GM21390 (cell line): ENCODE measurements around the gene MYO5A.
"Not testable (repeated sequence)": the region's sequence is repeated elsewhere in the genome, so short reads cannot be mapped to it uniquely, and the experiment has no call there.

Experiments used
- ATAC-seq: cut with Tn5 transposase; IDR thresholded peaks from one replicate; pipeline ENCODE4 v1.9.1; 2021; ENCODE audit not compliant: unreplicated experiment

MYO5A gene

DNA sequence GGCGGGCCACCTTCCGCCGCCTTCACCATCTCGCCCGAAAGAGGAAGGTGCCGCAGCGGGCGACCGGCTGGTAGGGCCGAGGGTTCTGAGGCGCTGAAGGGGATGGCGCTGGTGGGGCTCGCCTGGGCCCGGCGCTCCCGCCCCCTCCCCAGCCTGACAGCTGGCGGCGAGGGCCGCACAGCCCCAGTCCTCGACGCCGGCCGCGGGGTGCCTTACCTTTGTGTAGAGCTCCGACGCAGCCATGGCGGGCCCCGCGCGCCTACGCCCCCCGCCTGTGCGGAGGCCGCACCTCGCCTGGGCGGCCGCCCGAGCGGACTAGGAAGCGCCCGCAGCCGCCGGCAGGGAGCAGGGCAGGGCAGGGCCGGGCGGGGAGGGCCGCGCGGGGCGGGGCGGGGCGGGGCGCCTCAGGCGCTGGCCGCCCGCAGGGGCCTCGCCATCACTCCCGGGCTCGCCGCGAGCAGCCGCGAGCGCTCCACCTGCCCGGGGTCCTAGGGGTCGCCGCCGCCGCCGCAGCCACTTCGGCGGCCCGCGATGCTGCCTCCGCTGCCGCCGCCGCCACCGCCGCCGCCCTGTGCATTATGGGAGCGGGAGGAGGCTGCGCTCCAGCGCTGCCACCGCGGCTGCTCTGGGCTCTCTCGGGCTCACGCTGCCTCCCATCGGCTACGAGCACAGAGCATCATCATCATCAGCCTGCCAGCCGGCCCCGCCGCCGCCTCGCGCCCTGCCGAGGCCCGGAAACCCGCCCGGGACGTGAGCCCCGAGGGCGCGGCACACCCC lies at the start of gene MYO5A:
Gene MYO5A, minus strand, starts transcription at position 317 of the 777 bp plus-strand sequence. Its CDS starts 74 bp downstream, at position 243.
- peak; percentile 87 for ATAC-seq

DNA sequence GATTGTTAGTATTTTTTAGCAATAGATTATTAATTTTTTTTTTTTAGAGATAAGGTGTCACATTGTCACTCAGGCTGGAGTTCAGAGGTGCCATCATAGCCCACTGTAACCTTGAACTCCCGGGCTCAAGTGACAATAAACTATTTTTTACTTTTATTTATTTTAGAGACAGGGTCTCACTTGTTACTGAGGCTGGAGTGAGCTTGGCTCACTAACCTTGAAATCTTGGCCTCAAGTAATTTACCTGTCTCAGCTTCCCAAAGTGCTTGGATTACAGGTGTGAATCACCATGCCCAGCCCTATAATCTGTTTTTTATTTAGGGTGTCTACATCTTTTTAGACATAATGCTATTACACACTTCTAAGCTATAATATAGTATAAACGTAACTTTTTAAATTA lies 48.0 kb upstream of the MYO5A start:
- ATAC-seq, result no peak

- not testable (repeated sequence) for ATAC-seq
These were observed 46.9 kb upstream of the MYO5A start for GRCh38 chr15:52575573-52575972.

GRCh38 chr15:52575072-52575471 lies 46.4 kb upstream of the MYO5A start:
- ATAC-seq, result no peak

GRCh38 chr15:52574623-52575022 lies 45.9 kb upstream of the MYO5A start:
- ATAC-seq, result not testable (repeated sequence)

- ATAC-seq, result peak; percentile 63
These were observed 40.2 kb upstream of the MYO5A start, which contains the start of gene ARPP19 for GRCh38 chr15:52568601-52569585. ARPP19 (minus strand) TSS chr15:52569030; CDS start chr15:52568892, 138 bp downstream.

DNA sequence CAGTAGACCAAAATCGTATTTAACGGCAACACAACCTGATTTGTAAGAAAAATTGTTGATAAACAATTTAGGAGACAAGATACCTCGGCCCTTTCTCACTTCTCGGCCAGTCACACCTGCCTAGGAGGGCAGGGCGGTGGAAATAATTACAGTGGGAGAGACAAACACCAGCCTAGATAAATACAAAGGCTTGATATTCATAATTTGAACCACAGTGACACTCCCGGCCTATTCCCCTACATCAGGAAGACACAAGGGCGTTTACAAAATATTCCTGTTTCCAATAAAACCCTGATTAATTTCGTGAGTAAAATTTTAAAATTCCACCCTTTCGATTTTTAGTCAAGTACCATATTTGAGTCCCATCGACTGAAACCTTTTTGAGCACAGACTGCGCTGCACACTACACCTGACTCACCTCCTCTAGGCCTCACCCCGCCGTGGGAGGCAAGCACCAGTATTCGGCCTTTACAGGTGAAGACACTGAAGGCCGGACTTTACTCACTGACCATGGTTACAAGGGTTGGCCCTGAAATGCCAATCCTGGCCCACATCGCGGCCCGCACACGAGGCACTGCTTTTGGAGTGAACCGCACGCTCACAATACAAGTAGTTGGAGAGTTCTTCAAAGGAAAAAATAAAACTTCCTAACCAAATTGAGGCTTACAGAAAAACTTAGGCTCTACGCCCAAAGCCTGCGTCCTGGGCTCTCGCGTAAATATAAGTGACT lies 39.4 kb upstream of the MYO5A start:
- no peak for ATAC-seq

DNA sequence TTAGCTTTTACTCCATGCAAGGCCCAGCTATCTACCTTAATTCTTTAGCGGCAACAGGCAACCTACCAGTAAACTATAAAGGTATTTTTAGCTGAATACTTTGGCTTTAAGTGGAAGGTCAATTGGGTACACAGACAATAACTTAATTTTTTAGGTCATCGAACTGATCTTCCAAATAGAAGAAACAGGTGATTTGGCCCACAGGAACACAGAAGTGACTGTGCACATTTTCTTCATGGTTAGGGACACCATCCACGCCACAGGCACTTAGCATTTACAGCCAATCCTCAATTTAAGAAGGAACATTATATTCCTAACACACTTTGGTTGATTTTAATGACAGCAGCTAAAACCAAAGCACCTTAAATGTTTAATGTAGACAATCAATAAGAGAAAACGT lies 38.2 kb upstream of the MYO5A start:
- ATAC-seq, result no peak

GRCh38 chr15:52565417-52566358 lies 37.0 kb upstream of the MYO5A start:
- peak; percentile 45 for ATAC-seq

- no peak for ATAC-seq
These were observed 34.9 kb upstream of the MYO5A start for GRCh38 chr15:52563501-52564060.

DNA sequence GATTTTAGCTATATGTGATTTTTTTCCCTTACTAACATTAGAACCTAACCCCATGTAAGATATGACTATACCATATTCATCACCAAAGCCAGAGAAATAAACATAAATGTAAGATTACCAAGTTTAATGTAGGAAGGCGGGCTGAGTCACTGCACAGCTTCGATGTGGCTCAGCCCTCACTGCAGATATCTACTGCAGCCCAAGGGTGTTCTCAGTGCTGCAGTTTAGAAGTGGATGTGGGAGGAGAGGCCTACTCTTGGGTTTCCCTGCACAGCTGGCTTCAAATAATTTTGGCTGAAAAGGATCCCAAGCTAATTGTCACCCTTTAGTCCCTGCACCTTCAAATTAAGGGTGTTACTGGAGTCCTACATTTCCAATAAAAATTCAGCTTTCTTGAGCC lies 30.9 kb upstream of the MYO5A start:
- peak; percentile 32 for ATAC-seq

- peak; percentile 22 for ATAC-seq
These were observed 30.3 kb upstream of the MYO5A start for GRCh38 chr15:52559022-52559421.

DNA sequence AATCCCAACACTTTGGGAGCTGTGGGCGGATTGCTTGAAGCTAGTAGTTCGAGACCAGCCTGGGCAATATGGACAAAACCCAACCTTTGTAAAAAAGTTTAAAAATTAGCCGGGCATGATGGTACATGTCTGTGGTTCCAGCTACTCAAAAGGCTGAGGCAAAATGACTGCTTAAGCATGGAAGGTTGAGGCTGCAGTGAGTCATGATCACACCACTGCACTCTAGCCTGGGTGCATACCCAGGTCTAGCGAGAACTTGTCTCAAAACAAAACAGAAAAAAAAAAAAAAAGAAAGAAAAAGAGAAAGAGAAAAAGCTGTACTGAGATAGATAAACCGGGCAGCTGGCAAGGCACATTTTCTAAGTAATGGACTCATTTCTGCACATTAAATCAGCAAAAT lies 29.5 kb upstream of the MYO5A start:
- ATAC-seq, result peak; percentile 81

DNA sequence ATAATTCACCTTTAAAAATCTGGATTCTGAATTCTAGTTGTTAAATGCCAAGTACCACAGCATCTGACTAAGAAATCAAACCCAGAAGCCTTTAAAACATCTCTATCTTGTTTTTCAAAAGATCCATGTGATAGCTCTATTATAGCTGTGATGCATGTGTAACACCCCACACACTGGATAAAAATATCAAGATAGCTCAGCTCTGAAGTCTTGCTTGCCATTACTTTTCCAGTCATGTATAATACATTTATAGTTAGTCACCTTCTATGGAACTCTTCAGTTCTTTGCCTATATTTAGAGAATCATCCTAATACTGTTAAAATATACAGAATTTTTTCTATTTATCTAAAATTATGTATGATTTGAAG lies 28.6 kb upstream of the MYO5A start:
- no peak for ATAC-seq

GRCh38 chr15:52556524-52557273 lies 28.0 kb upstream of the MYO5A start:
- no peak for ATAC-seq

DNA sequence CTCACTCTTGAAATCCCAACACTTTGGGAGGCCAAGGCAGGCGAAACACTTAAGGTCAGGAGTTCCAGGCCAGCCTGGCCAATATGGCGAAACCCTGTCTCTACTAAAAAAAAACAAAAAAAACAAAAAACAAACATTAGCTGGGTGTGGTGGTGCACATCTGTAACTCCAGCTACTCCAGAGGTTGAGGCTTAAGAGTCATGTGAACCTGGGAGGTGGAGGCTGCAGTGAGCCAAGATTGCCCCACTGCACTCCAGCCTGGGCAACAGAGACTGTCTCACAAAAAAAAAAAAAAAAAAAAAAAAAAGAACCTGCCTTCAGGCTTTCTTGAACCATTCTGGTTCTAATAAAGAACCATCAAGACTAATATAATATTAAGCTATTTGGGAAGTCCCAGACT lies 23.6 kb upstream of the MYO5A start:
- ATAC-seq, result no peak

DNA sequence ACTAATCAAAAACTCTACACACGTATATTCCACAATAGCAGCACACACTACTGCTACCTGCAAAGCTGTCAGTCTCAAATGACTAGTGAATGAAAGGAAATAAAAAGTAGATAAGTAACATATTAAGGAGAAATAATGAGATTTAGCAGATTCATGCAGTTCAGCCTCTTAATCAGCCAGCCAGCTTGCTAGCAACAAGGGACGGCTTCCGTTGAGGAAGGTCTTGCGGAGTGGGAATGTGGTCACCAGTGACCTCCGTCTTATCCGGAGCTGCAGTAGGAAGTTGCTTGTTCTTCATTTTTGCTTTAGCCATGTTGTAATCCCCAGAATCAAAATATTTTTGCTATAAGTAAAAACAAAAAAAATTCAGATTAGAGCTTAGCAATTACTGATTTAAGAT lies 23.1 kb upstream of the MYO5A start:
- ATAC-seq, result no peak

GRCh38 chr15:52551186-52551585 lies 22.5 kb upstream of the MYO5A start:
- ATAC-seq, result not testable (repeated sequence)
